Esophagus muscularis mucosa (tissue), 4 donors: ENCODE measurements around the gene HNF1B. TPM values are rescaled to one million over a fixed set of nuclear protein-coding genes. Genes with fewer than 3 reads are reported as not detected.

Experiments
- DNase-seq: peaks from one replicate; pipeline ENCODE4 v3.0.0-alpha.2; 2017; ENCODE audit errors: extremely low spot score
- H3K27ac ChIP-seq, 4 donors: fragments of 200-600 bp; sonication (generic); replicated peaks in 1 of 4; 1 replicate in 3 of 4; 2 replicates in 1 of 4; pipeline ENCODE4 v1.5.1; 2016 to 2019; ENCODE audit warnings: mild to moderate bottlenecking in 1 of 4
- H3K27me3 ChIP-seq, 4 donors: fragments of 200-600 bp; sonication (generic); one replicate each; pipeline versions ENCODE4 v1.5.1 to v1.6.0; 2016 to 2019
- H3K36me3 ChIP-seq, 4 donors: fragments of 200-600 bp; sonication (generic); one replicate each; pipeline ENCODE4 v1.5.1; 2016 to 2019
- H3K4me1 ChIP-seq, 4 donors: fragments of 200-600 bp; sonication (generic); one replicate each; pipeline ENCODE4 v1.5.1; 2016 to 2019
- H3K4me3 ChIP-seq, 4 donors: fragments of 200-600 bp; sonication (generic); 1 replicate in 2 of 4; 2 replicates in 2 of 4; pipeline ENCODE4 v1.5.1; 2016 to 2019; ENCODE audit warnings: mild to moderate bottlenecking in 4 of 4, moderate library complexity in 1 of 4
- H3K9me3 ChIP-seq, 4 donors: fragments of 200-600 bp; sonication (generic); 1 replicate in 3 of 4; 2 replicates in 1 of 4; pipeline ENCODE4 v1.5.1; 2016 to 2019
- EP300 ChIP-seq: sonication (generic); formaldehyde crosslinking; IDR thresholded peaks from one replicate; pipeline ENCODE4 v1.6.1; 2017; ENCODE audit warnings: antibody characterized with exemption
- POLR2A ChIP-seq: fragments of 450-650 bp; IDR thresholded peaks from one replicate; pipeline ENCODE4 v1.6.1; 2017; ENCODE audit warnings: antibody characterized with exemption, moderate library complexity, mild to moderate bottlenecking, low read depth
- POLR2AphosphoS5 ChIP-seq, 2 donors: sonication (generic); formaldehyde crosslinking; IDR thresholded peaks; one replicate each; pipeline ENCODE4 v1.6.1; 2017; ENCODE audit warnings: antibody characterized with exemption in 2 of 2
- WGBS: methylation state at CpG from one replicate; pipeline ENCODE4 v1.1.5; 2018; 5-methylcytosine and 5-hydroxymethylcytosine counted together
- intact Hi-C: fragments of 100-400 bp; cut with DNase I; formaldehyde crosslinking; loops from one replicate; pipeline ENCODE4 v1.15.1; 2023
- total RNA-seq, 4 donors: library from RNA; depleted of rRNA; stranded (reverse); fragments of >200 nt; gene quantifications; one replicate each; pipeline versions ENCODE4 v1.1.0 to v1.2.1, GENCODE V29; 2016
- TF ChIP-seq, protein P1 (sequence below), 3 experiments: fragments of 200-600 bp in 2 of 3; fragments of 450-650 bp in 1 of 3; sonication (generic) in 2 of 3; IDR thresholded peaks; one replicate each; pipeline ENCODE4 v1.5.1; 2017 to 2019; ENCODE audit warnings: antibody characterized with exemption in 3 of 3, mild to moderate bottlenecking in 2 of 3, moderate library complexity in 1 of 3

Gene HNF1B
- total RNA-seq, 4 donors from 2014 or later, result not detected

DNA sequence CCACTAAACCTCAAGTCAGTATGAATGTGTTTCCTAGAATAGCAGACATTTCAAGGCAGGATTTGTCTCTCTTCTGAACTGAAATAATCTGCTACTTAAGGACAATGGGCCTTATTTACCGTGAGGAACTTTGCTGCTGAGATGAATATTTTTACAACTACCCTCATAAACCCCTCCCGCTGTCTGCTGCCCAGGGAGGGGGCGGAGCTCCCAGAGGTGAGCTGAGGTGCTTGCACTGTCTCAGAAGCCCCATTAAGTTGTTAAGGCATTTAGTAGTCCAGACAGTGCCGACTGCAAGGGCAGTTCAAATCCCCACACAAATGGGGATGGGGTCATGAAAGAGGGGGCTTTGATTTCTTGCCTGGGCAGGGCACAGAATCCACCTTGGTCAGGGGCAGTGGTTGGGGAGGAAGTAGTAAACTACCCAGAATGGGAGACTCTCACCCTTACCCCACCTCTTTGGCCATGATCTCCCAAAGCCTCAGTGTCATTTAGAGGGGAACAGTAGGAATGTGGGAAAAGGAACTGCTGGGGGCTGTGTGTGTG lies 19.2 kb downstream of the HNF1B start:
- 72% methylated on average over 4 of the region's 4 CpGs for WGBS
- Histone ChIP-seq H3K4me3 (no peak overlapping the region), H3K4me1 (no peaks in the 10 kb centered on the region), H3K27ac (no peak overlapping the region), H3K36me3 (no peaks in the 10 kb centered on the region), H3K9me3 (no peaks in the 10 kb centered on the region), H3K27me3 (peaks cover 0 to 17% (median 0%) of the 10 kb centered on the region in 4 donors)
- intact Hi-C loops, result no loop called here
- TF ChIP-seq EP300, result no peak
- no peak for TF ChIP-seq POLR2AphosphoS5 (IDR thresholded peaks at IDR 0.05)
- TF ChIP-seq, protein P1, sequence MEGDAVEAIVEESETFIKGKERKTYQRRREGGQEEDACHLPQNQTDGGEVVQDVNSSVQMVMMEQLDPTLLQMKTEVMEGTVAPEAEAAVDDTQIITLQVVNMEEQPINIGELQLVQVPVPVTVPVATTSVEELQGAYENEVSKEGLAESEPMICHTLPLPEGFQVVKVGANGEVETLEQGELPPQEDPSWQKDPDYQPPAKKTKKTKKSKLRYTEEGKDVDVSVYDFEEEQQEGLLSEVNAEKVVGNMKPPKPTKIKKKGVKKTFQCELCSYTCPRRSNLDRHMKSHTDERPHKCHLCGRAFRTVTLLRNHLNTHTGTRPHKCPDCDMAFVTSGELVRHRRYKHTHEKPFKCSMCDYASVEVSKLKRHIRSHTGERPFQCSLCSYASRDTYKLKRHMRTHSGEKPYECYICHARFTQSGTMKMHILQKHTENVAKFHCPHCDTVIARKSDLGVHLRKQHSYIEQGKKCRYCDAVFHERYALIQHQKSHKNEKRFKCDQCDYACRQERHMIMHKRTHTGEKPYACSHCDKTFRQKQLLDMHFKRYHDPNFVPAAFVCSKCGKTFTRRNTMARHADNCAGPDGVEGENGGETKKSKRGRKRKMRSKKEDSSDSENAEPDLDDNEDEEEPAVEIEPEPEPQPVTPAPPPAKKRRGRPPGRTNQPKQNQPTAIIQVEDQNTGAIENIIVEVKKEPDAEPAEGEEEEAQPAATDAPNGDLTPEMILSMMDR (IDR thresholded peaks at IDR 0.05), result no peak
- no peak for TF ChIP-seq POLR2A
- no peak for DNase-seq

DNA sequence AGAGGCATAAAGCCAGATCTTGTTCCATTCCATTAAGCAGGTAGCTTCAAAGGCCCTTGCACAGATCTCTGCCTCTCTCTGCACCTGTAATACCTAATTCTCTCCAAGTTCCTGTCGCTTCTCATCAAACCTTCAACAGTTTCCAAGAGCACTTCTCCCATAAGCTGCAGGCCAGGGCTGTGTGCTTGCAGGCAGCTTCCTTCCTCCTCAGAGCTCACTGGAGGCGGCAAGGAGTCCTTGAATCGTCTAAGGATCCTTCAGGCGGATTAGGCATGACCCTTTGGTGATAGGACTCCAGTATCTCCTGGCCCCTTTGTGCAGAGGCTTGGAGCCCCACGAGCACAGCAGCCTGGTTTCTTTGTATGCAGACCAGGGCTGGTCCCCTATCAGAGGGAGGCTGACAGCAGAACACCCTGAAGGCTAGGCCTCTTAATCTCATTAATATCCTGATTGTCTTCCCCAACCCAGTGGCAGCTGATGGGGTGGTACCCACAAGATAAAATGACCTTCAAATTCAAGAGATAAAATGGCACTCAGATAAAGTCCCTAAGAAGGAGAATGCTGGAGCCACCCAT lies 19.8 kb downstream of the HNF1B start:
- no peak for TF ChIP-seq POLR2AphosphoS5 (IDR thresholded peaks at IDR 0.05)
- no peak for TF ChIP-seq EP300
- TF ChIP-seq, protein P1 (IDR thresholded peaks at IDR 0.05), result no peak
- no peak for TF ChIP-seq POLR2A
- 75% methylated on average over 5 of the region's 5 CpGs for WGBS
- Histone ChIP-seq H3K27me3 (peaks cover 0 to 12% (median 0%) of the 10 kb centered on the region in 4 donors), H3K27ac (no peak overlapping the region), H3K4me1 (no peaks in the 10 kb centered on the region), H3K4me3 (no peak overlapping the region), H3K9me3 (no peaks in the 10 kb centered on the region), H3K36me3 (no peaks in the 10 kb centered on the region)
- intact Hi-C loops, result no loop called here
- DNase-seq, result no peak

DNA sequence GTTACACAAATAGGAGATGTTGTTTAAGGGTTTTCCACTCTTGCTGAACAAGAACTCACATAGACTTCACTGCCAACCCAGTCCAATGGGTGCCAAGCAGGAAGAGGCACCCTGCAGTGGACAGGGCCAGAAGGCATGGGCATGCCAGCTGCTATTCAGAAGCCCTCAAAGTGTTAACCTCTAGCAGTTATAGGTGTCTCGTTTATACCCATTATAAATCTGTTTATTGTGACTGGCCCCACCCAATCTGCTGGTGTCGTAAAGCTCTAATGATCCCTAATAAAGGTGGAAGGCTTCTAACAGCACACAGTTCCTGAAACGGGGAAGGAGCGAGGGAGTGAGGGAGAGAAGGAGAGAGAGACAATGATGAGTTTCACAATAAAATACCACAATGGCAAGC lies 23.9 kb downstream of the HNF1B start:
- Histone ChIP-seq H3K9me3 (no peaks in the 10 kb centered on the region), H3K4me3 (no peak overlapping the region), H3K27me3 (peaks cover 0 to 13% (median 0%) of the 10 kb centered on the region in 4 donors), H3K36me3 (no peaks in the 10 kb centered on the region), H3K27ac (no peak overlapping the region), H3K4me1 (peaks cover 2 to 10% (median 8%) of the 10 kb centered on the region in 4 donors)
- intact Hi-C loops, result no loop called here
- no peak for TF ChIP-seq EP300
- no peak for TF ChIP-seq POLR2A
- TF ChIP-seq, protein P1 (IDR thresholded peaks at IDR 0.05), result no peak
- TF ChIP-seq POLR2AphosphoS5 (IDR thresholded peaks at IDR 0.05), result no peak
- 72% methylated on average over 4 of the region's 4 CpGs for WGBS
- DNase-seq, result no peak

DNA sequence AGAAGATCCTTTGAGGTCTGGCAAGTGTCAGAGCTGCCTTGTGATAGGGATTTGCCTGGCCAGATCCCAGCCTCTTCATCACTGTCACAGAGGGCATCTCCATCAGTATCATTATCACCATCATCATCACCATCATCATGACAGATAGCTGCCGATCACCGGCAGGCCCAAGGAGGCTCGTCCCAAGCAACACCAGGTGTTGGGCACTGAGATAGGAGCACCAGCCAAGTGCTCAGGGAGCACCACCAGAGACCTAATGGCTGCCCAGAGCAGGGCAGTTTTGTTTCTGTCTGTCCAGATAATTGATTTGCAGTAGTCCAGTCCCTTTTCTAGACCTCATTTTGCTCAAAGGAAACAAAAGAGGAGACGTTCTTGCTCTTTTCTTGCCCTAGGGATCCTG lies 25.0 kb downstream of the HNF1B start:
- Histone ChIP-seq H3K27me3 (peaks cover 0 to 23% (median 0%) of the 10 kb centered on the region in 4 donors), H3K36me3 (no peaks in the 10 kb centered on the region), H3K27ac (no peak overlapping the region), H3K9me3 (no peaks in the 10 kb centered on the region), H3K4me1 (peaks cover 2 to 10% (median 8%) of the 10 kb centered on the region in 4 donors), H3K4me3 (no peak overlapping the region)
- intact Hi-C loops, result no loop called here
- 82% methylated on average over 4 of the region's 4 CpGs for WGBS
- TF ChIP-seq, protein P1 (IDR thresholded peaks at IDR 0.05), result no peak
- TF ChIP-seq POLR2AphosphoS5 (IDR thresholded peaks at IDR 0.05), result no peak
- no peak for TF ChIP-seq POLR2A
- TF ChIP-seq EP300, result no peak
- no peak for DNase-seq
